PFSK-1 (cell line): Measurements from ENCODE around the gene NFE2L1.

Experiments
- FOXP2 ChIP-seq: optimal IDR thresholded peaks from 2 replicates; pipeline ENCODE3; 2011; ENCODE audit warnings: borderline replicate concordance, control low read depth, inconsistent platforms; ENCODE audit not compliant: insufficient read depth; ENCODE audit errors: extremely low read length, extremely low read depth
- POLR2AphosphoS5 ChIP-seq: IDR thresholded peaks from 2 replicates; pipeline ENCODE4 v1.6.1; 2012; ENCODE audit warnings: low read depth, mild to moderate bottlenecking, control low read depth, low read length, moderate library complexity
- REST ChIP-seq, 2 experiments: IDR thresholded peaks; 2 replicates each; pipeline versions ENCODE4 v1.6.1 to v1.8.0; 2011 to 2012; ENCODE audit warnings: low read depth in 2 of 2, low read length in 2 of 2, control low read depth in 1 of 2, inconsistent platforms in 1 of 2, mild to moderate bottlenecking in 1 of 2, moderate library complexity in 1 of 2; ENCODE audit not compliant: insufficient read depth in 1 of 2
- SIN3A ChIP-seq: IDR thresholded peaks from 2 replicates; pipeline ENCODE4 v1.6.1; 2012; ENCODE audit warnings: mild to moderate bottlenecking, low read length, moderate library complexity, borderline replicate concordance; ENCODE audit not compliant: insufficient read depth
- TAF1 ChIP-seq: IDR thresholded peaks from 2 replicates; pipeline ENCODE4 v1.6.1; 2012; ENCODE audit warnings: low read length, control low read depth, borderline replicate concordance; ENCODE audit not compliant: insufficient read depth

NFE2L1 gene

DNA sequence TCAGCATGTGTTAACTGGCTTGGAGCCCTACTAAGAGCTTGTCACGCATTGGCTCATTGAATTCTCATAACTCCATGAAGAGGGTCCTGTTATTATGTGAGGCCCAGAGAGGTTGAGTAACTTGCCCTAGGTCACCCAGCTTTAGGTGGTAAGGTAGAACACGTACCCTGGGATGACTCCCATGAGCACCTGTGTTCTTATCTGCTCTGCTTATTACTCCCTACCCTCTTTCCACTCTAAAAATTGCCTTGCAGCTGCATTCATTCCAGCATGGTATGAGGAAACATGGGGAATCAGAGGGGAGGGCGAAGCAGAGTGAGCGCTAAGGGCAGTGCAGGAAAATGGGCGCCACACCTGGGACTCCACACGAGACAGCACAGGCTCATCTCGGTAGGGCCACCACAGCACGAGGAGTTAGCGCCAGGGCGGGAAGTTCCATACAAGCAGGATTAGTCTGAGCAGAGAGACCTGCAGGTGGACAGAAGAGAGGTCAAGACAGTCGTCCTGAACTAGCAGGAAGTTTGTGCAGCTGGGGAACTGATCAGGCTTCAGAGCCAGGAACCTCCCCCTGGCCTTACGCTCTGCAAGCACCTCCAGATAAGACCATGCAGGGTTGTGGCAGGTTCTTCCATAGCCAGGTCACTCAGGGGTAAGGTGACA lies 20.7 kb upstream of the NFE2L1 start:
- TF ChIP-seq SIN3A (no peak), POLR2AphosphoS5 (no peak), REST (IDR thresholded peaks at IDR 0.05; ENCODE audit: insufficient read depth in 1 of 2, low read depth in 2 of 2, low read length in 2 of 2) (no peak), FOXP2 (no peak), TAF1 (no peak)

- TF ChIP-seq TAF1, result no peak
- TF ChIP-seq FOXP2, result no peak
- TF ChIP-seq POLR2AphosphoS5, result no peak
- TF ChIP-seq SIN3A, result no peak
Measured at GRCh38 chr17:48028736-48029135, 19.4 kb upstream of the NFE2L1 start.

- TF ChIP-seq POLR2AphosphoS5, result no peak
- no peak for TF ChIP-seq SIN3A
- TF ChIP-seq REST (IDR thresholded peaks at IDR 0.05; ENCODE audit: insufficient read depth in 1 of 2, low read depth in 2 of 2, low read length in 2 of 2), result no peak
- TF ChIP-seq TAF1, result no peak
Measured at GRCh38 chr17:48030531-48030930, 17.6 kb upstream of the NFE2L1 start.

- no peak for TF ChIP-seq FOXP2
- no peak for TF ChIP-seq REST (IDR thresholded peaks at IDR 0.05; ENCODE audit: insufficient read depth in 1 of 2, low read depth in 2 of 2, low read length in 2 of 2)
- no peak for TF ChIP-seq TAF1
- TF ChIP-seq SIN3A, result no peak
- TF ChIP-seq POLR2AphosphoS5, result no peak
Measured at GRCh38 chr17:48031966-48032365, 16.2 kb upstream of the NFE2L1 start.

GRCh38 chr17:48036693-48037035 lies 11.5 kb upstream of the NFE2L1 start:
- TF ChIP-seq SIN3A (no peak), FOXP2 (no peak)

DNA sequence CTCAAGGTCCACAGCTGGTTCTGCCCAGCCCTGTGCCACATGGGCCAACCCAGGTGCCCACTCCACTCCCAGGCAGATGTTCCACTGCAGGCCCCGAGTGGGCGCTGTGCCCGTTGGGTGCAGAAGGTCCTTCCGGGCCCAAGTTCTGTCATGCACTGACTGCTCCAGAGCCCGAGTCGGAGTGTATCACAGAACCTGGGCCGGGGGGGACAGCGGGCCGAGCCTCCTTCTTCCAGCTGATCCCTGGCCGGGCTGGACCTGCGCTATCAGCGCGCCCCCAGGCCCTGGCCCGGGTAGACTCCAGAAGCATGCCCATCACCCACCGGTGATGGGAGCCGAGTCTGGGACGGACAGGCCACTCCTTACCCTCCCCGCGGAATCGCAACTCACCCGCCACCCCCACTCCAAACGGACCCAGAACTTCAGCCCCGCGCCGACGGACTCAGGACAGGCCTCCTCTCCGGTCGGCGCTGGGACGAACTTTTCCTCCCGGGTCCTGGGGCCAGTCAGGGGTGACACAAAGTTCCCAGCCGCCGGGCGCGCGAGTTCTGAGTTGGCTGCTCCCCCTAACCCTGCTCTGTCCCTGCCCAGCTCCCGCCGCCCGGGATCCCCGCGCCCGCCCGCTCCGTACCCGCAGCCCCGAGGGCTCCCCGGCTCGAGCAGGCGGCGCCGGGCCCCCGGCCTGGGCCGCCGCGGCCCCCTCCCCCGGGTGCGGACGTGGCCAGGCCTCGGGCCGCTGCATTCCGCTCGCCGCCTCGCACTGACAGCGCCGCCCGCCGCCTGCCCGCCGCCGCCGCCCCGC lies 10.9 kb upstream of the NFE2L1 start, which contains the start of gene COPZ2:
COPZ2 (minus strand) TSS at position 762 of the 802 bp plus-strand sequence; CDS start at position 742, 20 bp downstream.
- TF ChIP-seq POLR2AphosphoS5 (no peak), REST (IDR thresholded peaks at IDR 0.05; ENCODE audit: insufficient read depth in 1 of 2, low read depth in 2 of 2, low read length in 2 of 2) (no peak), SIN3A (no peak), TAF1 (no peak), FOXP2 (no peak)
